Activated T-cell treated with anti-CD3 and anti-CD28 coated beads for 24 hours (primary cell): ENCODE measurements around the gene PML.

ENCODE experiments used
- DNase-seq: peaks from one replicate; pipeline ENCODE4 v3.0.0-alpha.2; 2020; ENCODE audit warnings: low read depth

Gene PML

DNA sequence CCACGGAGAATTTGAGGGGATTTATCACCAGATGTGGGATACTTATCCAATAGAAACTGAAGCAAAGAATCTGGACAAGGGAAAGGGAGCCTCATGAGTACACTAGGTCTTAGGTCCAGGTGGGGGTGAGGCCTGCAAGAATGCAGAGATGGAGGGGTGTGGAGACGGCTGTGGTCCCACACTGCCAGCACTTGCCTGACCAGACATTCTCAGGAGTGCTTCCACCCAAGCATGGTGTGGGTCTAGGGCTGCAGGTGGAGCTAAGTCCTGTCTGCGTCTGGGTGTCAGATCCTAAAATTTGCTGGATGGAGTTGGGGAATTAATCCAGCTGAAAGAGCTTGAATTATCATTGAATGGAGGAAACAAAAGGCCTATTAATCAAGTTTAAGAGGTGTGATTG, 14.4 kb downstream of the PML start:
- no peak for DNase-seq

DNA sequence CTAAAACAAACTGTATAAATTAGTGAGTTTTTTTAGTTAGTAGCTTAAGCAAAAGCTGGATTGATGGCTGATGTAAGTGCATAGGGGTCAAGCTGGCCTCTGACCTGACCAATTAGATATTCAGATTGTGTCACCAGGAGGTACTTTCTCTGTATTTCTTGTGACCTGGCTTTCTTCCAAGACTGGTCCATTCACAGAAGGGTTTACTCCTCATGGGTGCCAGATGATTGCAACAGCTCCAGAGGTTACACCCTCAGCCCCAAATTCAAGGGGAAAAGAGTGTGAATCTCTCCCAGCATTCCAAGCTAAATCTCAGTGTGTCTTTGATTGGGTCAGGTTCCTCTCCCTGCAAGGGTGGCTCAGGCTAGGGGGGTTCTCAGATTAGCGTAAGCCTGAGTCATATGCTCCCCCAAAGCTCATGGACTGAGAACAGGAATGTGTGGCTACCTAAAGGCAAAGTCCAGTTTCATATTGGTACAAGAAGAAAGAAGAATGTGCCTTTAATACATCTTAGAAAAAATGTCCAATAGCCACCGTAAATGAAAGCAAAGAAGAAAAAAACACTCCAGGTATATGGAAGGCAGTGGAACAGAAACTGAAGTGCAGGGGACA, 16.5 kb downstream of the PML start:
- no peak for DNase-seq

DNA sequence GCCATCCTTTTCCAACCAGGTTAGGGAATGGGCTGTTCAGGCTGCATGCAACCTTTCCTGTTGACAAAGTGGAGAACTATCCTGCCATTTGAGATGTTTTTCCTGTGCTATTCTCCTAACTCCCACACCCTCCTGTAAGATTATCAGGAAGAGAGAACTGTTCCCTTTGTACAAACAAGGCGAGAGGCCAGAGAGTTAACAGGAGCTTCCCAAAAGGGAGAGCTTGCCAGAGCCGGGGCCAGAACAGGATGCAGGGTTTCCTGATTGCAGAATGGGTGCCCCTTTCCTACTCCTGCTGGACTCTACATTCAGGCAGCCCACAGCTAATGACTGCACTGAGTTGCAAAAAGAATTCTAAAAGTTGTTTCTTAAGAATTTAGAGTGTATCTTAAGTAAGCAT, 17.1 kb downstream of the PML start:
- no peak for DNase-seq

DNA sequence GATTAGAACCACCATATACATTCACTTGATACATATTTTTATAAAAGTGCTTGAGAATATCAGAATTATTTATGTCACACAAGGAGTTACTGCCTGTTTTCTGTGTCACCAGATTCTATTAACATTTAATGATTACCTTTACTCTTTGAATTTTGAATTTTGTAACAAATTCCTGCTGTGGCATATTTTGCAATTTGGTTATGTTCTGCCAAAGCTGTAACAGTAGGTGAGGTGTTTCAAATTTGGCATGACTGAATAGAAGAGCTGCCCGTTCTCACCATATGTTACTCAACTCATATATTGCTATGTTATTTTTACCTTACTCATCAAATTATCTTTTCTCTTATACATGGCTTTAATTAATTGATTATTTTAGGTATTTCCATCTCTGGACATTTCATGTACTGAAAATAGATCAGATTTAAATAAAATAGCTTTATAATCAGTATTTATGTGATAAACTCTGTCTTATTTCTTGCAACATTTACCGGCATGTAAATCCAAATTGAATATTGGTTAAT, 18.9 kb downstream of the PML start:
- no peak for DNase-seq

DNA sequence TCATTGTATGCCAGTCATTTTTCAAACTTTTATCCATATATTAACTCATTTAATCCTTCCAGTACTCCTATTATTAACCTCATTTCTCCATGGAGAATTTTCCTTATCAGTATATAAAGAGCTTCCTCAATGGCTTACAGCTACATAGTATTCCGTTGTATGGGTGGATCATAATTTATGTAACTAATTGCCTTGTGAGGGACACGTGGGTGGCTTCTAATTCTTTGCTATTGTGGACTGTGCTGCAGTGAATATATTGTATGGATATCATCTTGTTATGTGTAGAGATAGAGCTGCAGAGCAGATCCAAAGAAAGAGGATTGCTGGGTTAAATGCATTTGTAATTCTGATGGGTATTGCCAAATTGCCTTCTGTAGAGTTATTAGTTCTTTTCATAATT, 25.2 kb downstream of the PML start:
- no peak for DNase-seq

DNA sequence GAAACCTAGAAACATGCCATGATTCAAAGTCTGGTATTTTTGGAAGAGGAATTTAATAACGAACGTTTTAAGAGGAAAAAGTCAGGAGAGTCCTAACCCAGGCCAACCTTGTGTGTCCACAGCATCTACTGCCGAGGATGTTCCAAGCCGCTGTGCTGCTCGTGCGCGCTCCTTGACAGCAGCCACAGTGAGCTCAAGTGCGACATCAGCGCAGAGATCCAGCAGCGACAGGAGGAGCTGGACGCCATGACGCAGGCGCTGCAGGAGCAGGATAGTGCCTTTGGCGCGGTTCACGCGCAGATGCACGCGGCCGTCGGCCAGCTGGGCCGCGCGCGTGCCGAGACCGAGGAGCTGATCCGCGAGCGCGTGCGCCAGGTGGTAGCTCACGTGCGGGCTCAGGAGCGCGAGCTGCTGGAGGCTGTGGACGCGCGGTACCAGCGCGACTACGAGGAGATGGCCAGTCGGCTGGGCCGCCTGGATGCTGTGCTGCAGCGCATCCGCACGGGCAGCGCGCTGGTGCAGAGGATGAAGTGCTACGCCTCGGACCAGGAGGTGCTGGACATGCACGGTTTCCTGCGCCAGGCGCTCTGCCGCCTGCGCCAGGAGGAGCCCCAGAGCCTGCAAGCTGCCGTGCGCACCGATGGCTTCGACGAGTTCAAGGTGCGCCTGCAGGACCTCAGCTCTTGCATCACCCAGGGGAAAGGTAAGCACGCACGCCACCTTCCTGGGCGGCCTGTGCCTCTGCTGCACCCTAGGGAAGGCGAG, 28.4 kb downstream of the PML start:
- DNase-seq = no peak

DNA sequence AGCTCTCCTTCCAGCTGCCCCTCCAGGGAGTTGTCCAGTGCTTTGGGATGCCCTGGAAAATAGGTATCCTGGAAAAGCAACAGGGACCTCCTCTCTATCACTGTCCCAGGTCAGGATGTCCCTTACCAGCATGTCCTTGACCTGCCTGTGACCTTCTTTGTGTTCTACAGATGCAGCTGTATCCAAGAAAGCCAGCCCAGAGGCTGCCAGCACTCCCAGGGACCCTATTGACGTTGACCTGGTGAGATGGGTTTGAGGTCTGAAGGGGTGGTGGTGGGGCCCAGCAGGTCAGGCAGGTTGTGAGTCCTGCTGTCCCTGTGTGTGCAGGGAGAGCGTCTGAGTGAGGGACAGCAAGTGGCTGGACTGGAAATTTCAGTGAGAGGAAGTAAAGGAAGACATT, 30.2 kb downstream of the PML start:
- DNase-seq = no peak

DNA sequence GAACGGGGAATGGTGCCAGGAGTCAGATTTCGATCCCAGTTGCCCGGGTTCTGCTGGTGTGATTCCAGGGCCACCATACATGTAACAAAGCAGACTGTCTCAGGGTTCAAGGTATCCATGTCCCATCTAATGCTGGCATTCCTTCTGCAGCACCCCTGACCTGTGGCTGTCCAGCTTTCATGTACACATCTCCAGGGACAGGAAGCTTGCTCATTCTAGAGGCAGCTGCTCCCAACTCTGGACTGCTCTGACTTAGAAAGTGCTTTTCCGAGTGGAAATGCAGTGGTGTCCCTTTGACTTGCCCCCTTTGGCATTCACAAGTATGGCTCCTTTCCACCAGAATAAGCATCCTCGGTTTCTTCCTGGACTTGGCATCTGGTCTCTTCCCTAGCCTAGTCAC, 30.9 kb downstream of the PML start:
- no peak for DNase-seq

DNA sequence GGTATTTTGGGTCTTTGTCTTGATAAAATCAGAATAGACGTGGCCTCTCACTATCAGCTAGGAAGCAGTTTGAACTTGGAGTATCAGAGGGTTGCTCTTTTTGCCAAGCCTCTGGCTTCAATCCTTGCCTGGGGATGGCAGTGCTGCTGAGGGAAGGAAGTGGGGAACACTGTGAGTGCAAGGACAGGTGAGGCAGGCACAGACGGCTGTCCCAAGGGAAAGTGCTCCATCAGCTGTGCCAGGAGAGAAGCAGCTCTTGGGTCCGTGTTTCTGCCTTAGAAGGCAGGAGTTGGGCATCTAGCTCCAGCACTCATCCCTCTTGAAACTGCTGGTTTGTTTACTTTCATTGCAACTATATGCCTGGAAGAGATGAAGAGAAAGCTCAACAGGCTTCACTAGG, 33.2 kb downstream of the PML start:
- no peak for DNase-seq

DNA sequence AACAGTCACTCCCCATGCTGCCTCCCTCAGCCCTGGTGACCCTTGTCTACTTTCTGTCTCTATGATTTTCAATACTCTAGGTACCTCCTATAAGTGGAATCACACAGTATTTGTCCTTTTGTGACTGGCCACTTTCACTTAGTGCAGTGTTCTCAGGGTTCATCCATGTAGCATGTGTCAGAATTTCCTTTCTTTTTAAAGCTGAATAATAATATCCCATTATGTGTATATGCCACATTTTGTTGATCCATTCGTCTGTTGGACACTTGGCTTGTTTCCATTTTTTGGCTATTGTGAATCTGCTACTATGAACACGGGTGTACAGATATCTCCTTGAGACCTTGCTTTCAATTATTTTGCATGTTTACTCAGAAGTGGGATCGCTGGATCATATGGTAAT, 34.1 kb downstream of the PML start:
- DNase-seq = no peak

DNA sequence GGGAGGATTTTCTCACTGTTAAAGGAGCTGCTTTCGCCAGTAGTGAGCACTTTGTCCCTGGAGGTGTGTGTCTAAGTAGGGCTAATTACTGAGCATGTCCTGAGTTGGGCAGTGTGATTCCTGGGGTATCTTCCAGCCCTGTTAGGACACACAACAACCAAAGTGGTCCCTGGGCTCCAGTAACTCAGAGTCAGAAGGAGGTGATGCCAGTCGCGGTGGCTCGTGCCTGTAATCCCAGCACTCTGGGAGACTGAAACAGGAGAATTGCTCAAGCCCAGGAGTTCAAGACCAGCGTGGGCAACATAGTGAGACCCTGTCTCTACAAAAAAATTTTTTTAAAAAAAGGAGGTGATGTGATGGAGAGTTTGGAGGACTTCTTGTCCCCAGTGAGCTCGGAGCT, 37.5 kb downstream of the PML start:
- no peak for DNase-seq

DNA sequence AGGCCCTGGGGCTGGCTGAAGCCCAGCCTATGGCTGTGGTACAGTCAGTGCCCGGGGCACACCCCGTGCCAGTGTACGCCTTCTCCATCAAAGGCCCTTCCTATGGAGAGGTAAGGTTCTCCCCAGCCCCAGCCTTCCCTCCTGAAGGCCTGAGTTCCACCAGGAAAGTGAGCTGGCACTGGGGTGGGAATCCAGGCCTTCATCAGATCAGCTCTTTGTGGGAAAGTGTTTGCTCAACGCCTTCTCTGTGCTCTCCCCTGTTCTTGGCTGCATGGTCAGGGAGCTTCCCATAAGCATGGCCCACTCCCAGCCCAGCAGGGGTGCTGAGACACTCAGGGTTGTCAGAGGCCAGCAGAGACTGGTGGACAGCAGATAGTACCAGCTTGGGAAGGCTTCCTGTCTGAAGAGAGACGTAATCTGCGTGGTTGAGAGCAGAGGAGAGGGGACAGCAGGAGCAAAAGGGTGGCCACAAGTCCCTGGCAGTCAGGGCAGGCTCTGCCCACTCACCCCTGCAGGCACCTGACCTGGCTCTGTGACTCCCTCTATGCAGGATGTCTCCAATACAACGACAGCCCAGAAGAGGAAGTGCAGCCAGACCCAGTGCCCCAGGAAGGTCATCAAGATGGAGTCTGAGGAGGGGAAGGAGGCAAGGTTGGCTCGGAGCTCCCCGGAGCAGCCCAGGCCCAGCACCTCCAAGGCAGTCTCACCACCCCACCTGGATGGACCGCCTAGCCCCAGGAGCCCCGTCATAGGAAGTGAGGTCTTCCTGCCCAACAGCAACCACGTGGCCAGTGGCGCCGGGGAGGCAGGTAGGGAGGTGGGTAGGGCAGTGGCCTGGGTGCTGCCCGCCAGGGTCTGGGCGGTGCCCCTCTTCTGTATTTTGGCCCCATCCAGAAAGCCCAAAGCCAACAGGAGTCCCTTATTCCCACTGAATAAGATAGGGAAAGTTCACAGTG, 38.4 kb downstream of the PML start:
- no peak for DNase-seq

DNA sequence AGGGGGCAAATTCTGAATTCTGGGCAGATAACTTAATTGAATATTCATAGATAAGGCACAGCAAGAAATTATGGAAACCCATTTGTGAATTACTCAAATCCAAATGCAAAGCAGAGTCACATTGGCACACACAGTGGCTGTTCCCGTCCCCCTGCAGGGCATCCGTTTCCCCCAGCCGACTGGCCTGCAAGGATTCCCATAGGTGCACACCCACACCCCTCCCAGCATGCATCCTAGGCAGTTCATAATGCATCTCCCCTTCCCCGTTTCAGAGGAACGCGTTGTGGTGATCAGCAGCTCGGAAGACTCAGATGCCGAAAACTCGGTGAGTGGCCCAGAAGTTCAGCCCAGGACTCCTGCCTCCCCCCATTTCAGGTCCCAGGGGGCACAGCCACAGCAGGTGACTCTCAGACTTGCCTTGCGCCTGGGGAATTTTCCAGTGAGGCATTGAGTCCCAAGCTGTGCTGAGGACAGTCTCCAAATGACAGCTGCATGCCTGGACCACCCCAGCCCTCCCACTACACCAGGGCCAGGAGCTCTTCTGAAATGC, 39.8 kb downstream of the PML start:
- DNase-seq = no peak

DNA sequence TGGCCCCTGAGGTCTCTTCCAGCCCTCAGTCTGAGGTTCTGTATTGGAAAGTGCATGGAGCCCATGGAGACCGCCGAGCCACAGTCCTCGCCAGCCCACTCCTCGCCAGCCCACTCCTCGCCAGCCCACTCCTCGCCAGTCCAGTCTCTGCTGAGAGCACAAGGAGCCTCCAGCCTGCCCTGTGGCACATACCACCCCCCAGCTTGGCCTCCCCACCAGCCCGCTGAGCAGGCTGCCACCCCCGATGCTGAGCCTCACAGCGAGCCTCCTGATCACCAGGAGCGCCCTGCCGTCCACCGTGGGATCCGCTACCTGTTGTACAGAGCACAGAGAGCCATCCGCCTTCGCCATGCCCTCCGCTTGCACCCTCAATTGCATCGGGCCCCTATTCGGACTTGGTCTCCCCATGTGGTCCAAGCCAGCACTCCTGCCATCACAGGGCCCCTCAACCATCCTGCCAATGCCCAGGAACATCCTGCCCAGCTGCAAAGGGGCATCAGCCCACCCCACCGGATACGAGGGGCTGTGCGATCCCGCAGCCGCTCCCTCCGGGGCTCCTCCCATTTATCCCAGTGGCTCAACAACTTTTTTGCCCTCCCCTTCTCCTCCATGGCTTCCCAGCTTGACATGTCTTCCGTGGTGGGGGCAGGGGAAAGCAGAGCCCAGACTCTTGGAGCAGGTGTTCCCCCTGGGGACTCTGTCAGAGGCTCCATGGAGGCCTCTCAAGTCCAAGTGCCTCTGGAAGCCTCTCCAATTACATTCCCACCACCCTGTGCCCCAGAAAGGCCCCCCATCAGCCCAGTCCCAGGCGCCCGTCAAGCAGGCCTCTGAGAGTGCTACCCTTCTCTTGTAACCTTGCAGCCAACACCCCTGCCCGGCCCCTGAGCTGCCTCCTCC, 40.9 kb downstream of the PML start:
- no peak for DNase-seq

DNA sequence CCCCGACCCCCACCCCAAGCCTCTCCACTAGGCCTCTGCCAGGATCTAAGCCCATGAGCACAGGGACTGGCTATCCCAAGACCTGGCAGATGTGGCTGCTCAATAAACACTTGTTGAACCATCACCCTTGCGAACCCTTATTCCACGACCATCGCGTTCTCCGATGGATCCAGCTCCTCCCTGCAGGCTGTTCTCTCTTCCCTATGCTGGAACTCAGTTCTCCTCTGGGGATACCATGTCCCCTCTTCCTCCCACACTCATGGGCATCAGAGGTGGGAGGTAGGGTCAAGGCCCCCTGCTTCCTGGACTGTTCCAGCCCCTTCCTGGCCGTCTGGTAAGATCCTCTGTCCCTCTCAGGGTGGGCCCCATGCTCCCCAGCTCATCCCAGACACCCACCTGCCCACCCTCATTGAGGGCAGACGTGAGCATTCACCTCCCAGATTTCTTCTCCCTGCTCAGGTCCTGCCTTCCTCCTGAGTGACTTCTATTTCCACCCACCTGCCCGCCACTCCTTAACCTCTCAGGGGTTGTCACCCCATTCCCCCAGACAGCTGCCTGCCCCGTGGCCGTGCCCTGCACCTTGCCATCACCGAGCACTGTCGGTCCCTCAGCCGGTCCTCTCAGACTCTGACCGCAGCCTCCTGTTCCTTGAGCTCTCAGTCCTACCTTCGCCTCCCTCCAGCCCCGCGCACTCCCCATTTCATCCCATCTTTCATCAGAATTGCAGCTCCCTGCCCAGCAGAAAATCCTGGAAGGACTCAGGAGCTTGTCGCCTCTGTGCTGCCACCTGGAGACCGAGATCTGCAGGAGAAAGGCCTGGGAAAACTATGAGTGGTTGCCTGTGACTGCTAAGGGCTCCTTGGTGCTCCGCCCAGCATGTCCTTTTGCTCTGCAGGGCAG, 42.0 kb downstream of the PML start:
- DNase-seq = no peak

DNA sequence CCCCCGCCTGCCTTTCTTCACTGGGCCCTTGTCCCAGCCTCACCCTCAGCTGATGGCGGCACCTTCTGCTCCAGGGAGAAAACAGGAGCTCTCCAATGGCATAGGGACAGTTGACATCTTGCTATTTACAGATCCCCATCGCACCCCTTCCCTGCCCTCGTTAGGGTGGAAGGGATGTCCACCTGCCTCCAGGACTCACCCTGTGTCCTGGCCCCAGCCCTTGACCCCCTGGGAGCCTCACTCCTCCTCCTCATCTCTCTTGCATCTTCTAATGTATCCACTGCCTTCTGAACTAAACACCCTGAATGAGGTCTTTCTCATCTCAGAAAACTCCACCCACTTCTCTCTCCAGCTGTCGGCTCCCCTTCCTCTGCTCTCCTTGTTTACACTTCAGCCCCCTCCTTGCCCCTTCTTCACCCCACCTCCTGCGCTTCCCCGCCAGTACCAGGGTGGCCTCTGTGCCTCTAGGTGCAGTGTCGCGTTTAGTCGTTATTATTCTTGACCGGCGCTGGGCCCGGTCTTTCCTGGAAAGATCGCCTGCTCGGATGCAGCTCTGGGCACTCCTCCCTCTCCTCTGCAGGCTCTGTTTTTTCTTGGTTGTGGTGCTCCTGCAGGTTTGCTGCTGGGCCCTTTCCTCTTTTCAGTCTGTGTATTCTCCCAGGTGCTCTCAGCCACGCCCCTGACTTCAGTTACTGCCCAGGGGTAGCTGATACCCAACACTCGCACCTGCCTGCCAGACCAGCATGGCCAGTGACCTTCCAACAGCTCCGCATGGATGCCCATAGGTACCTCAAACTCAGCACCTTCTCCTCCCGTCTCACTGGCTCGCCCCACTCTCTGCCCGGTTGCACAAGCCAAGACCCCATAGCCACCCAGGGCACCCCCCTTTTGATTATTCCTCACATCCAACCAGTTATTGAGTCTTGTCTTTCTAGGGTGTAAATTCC, 42.9 kb downstream of the PML start:
- DNase-seq = no peak

DNA sequence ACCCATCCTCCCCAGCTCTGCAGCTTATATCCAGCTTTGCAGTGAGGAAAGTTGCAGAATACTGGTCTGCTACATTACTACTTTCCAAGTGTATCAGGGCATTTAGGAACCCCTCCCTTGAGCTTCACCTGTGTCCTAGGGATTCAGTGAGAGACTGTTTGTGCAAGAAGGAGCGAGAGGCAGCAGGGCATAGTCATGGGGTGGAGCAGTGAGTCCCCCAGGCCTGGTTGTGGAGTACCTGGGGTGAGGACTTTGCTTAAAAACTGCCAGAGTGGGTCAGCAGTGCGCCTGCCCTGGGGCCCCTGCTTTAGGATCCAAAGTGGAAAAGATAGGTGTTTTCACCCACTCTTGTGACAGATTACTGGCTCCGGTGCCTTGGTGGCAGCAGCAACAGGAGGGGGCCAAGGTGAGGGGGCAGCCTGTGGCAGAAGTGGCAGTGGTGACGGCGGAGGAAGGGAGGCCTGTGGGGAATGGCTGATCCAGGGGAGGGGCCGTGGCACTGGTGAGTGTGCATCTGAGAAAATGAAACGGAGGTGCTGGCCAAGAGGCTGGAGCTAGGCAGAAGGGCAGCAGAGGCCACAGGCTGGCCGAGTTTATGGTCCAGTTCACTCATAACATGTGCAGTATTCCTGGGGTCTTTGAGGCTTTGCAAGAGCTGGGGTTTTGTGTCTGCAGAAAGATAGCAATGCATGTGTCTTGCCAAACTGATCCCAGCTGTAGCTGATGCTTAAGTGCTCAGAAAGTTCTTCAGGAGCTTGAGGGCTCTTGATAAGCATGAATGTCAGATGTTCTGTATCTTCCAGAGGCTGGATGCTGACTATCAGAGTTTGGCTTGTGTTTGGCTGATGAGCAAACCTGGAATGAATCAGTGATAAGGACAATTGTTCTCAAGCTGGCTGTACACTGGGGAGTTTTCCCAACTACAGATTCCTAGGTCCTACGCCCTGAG, 44.5 kb downstream of the PML start:
- DNase-seq = no peak

DNA sequence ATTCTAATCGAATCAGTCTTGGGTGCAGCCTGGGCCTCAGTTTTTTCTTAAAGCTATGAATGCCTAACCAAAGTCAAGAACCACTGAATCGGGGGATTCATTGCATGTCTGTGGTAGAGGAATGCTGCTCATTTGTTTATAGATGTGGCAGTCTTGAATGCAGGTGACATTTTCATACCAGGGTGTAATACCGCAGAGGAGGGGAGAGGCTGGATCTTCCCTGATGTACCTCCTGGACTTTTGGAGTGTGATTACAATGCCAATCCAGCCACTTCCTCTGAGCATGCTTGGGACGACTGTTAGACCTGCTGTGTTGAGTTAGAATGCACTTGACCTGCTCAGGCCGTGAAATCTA, 45.1 kb downstream of the PML start:
- no peak for DNase-seq
